HCT116 (cell line): Measurements from ENCODE around the gene IGFL4. TPM values are rescaled to one million over a fixed set of nuclear protein-coding genes. Genes with fewer than 3 reads are reported as not detected.

Experiments
- ATAC-seq: fragments of 200-7000 bp; cut with Tn5 transposase; 2 replicates; pipeline ENCODE4 v1.9.1; 2020; ENCODE audit warnings: mild to moderate bottlenecking, moderate library complexity
- BruUV-seq: library from RNA; stranded (reverse); fragments of 400-500 nt; replicated peaks from 2 replicates; lab custom pipeline; 2021; lab: Mats Ljungman, UMichigan
- CTCF ChIA-PET: fragments of 300-600 bp; sonication (Branson Sonifier 250); formaldehyde crosslinking; loops from one replicate; lab custom pipeline; 2021; ENCODE audit warnings: antibody characterized with exemption; lab: Charles Lee
- POLR2A ChIA-PET: fragments of 300-600, 350-600 bp; sonication (Branson Sonifier 250); formaldehyde crosslinking; loops from one replicate; lab custom pipeline; 2021; ENCODE audit warnings: antibody characterized with exemption; lab: Charles Lee
- RAD21 ChIA-PET, 2 experiments: fragments of 300-600 bp; sonication (Branson Sonifier 250); formaldehyde crosslinking; loops; one replicate each; lab custom pipeline; 2023; ENCODE audit warnings: low total read pairs in 2 of 2; ENCODE audit not compliant: uncharacterized antibody in 2 of 2, unreplicated experiment in 2 of 2, low non-redundant PET in 1 of 2; lab: Charles Lee
- DNase-seq: peaks from one replicate; pipeline ENCODE4 v3.0.0-alpha.2; 2010; ENCODE audit warnings: low read depth, low spot score
- H2AFZ ChIP-seq: fragments of 200-600 bp; shearing (Covaris generic), sonication (generic); 2 replicates; pipeline ENCODE4 v1.6.1; 2017; ENCODE audit warnings: low read depth, mixed run types, mixed read lengths, antibody characterized with exemption, low read length; ENCODE audit not compliant: poor library complexity, severe bottlenecking
- H3K27ac ChIP-seq: 2 replicates; pipeline ENCODE4 v1.5.1; 2012; ENCODE audit warnings: low read depth, low read length
- H3K27me3 ChIP-seq: fragments of 200-600 bp; sonication (generic); 2 replicates; pipeline ENCODE4 v1.6.1; 2016; ENCODE audit warnings: mixed run types, low read length, mixed read lengths; ENCODE audit not compliant: insufficient read depth
- H3K36me3 ChIP-seq, 2 experiments: fragments of 200-500 bp in 1 of 2; fragments of 200-600 bp in 1 of 2; sonication (Bioruptor generic) in 1 of 2; sonication (generic) in 1 of 2; 2 replicates each; pipeline versions ENCODE4 v1.5.1 to v1.6.1; 2014 to 2016; ENCODE audit warnings: low read length in 2 of 2, inconsistent platforms in 1 of 2, mixed read lengths in 1 of 2, mixed run types in 1 of 2; ENCODE audit not compliant: insufficient read depth in 2 of 2, control insufficient read depth in 1 of 2
- H3K4me1 ChIP-seq, 2 experiments: fragments of 200-600 bp in 1 of 2; sonication (generic) in 1 of 2; 2 replicates each; pipeline versions ENCODE4 v1.5.1 to v1.6.1; 2012 to 2017; ENCODE audit warnings: low read length in 2 of 2, inconsistent platforms in 1 of 2, mild to moderate bottlenecking in 1 of 2, mixed read lengths in 1 of 2, mixed run types in 1 of 2, moderate library complexity in 1 of 2; ENCODE audit not compliant: insufficient read depth in 2 of 2, control insufficient read depth in 1 of 2
- H3K4me2 ChIP-seq: fragments of 200-600 bp; sonication (generic); 2 replicates; pipeline ENCODE4 v1.6.1; 2017; ENCODE audit warnings: mixed run types, low read length, mixed read lengths
- H3K4me3 ChIP-seq, 2 experiments: fragments of 200-600 bp in 1 of 2; sonication (generic) in 1 of 2; replicated peaks in 1 of 2; 2 replicates each; pipeline ENCODE4 v1.5.1; 2011 to 2016; ENCODE audit warnings: low read length in 2 of 2, control low read depth in 1 of 2, low read depth in 1 of 2, mild to moderate bottlenecking in 1 of 2, mixed read lengths in 1 of 2, mixed run types in 1 of 2
- H3K79me2 ChIP-seq: fragments of 200-600 bp; sonication (generic); 2 replicates; pipeline ENCODE4 v1.6.1; 2017; ENCODE audit warnings: mild to moderate bottlenecking, mixed run types, low read length, moderate library complexity, mixed read lengths; ENCODE audit not compliant: insufficient read depth
- H3K9ac ChIP-seq: fragments of 200-600 bp; sonication (generic); 2 replicates; pipeline ENCODE4 v1.6.1; 2016; ENCODE audit warnings: low read length, mixed read lengths
- H3K9me2 ChIP-seq: fragments of 200-600 bp; sonication (generic), shearing (Covaris generic); 2 replicates; pipeline ENCODE4 v1.6.1; 2017; ENCODE audit warnings: mixed run types, mild to moderate bottlenecking, moderate library complexity; ENCODE audit not compliant: insufficient read depth
- H3K9me3 ChIP-seq, 2 experiments: fragments of 200-500 bp in 1 of 2; fragments of 200-600 bp in 1 of 2; sonication (Bioruptor generic) in 1 of 2; sonication (generic) in 1 of 2; 2 replicates each; pipeline ENCODE4 v1.6.1; 2014 to 2017; ENCODE audit warnings: low read length in 2 of 2, mixed read lengths in 2 of 2, inconsistent platforms in 1 of 2, low read depth in 1 of 2, mild to moderate bottlenecking in 1 of 2, mixed run types in 1 of 2, moderate library complexity in 1 of 2; ENCODE audit not compliant: control insufficient read depth in 1 of 2, insufficient read depth in 1 of 2
- H4K20me1 ChIP-seq: fragments of 200-600 bp; sonication (generic), shearing (Covaris generic); 2 replicates; pipeline ENCODE4 v1.6.1; 2017; ENCODE audit warnings: mixed run types, mild to moderate bottlenecking, moderate library complexity; ENCODE audit not compliant: insufficient read depth
- SP1 ChIP-seq: IDR thresholded peaks from 2 replicates; pipeline ENCODE4 v1.6.1; 2012; ENCODE audit warnings: low read depth
- intact Hi-C: fragments of 100-400 bp; cut with micrococcal nuclease; formaldehyde crosslinking; loops from 2 replicates; pipeline ENCODE4 v1.10.0; 2022
- total RNA-seq: library from RNA; stranded (reverse); gene quantifications from one replicate; pipeline ENCODE4 v1.2.1, GENCODE V29; 2021; ENCODE audit not compliant: unreplicated experiment
- TF ChIP-seq, protein P1 (sequence below): IDR thresholded peaks from 2 replicates; pipeline ENCODE4 v1.6.1; 2011; ENCODE audit warnings: mild to moderate bottlenecking, low read length, moderate library complexity; ENCODE audit not compliant: insufficient replicate concordance; ENCODE audit errors: extremely low read depth
- TF ChIP-seq, protein P2 (sequence below), 3 experiments: fragments of 200-600 bp in 1 of 3; sonication (generic) in 1 of 3; IDR thresholded peaks in 2 of 3; conservative IDR thresholded peaks in 1 of 3; 2 replicates each; pipeline ENCODE4 v1.5.1; 2012 to 2017; ENCODE audit warnings: low read depth in 2 of 3, low read length in 2 of 3, antibody characterized with exemption in 1 of 3, borderline replicate concordance in 1 of 3, control low read depth in 1 of 3, mild to moderate bottlenecking in 1 of 3, mixed read lengths in 1 of 3, mixed run types in 1 of 3, moderate library complexity in 1 of 3; ENCODE audit not compliant: insufficient read depth in 1 of 3
- TF ChIP-seq, protein P3 (sequence below): IDR thresholded peaks from 2 replicates; pipeline ENCODE4 v1.6.1; 2012; ENCODE audit warnings: low read depth

The IGFL4 gene
- total RNA-seq, 1 experiment from 2014 or later = not detected

GRCh38 chr19:46021531-46022041, 19.2 kb downstream of the IGFL4 start:
- no peaks in the 10 kb centered on the region for H3K9me3 ChIP-seq
- H3K27me3 ChIP-seq = no peaks in the 10 kb centered on the region
- H2AFZ ChIP-seq = no peak overlapping the region
- H3K9ac ChIP-seq = no peak overlapping the region
- DNase-seq (no peak), ATAC-seq (peak; percentile 43; the same call in 1 of the 2 replicates)
- ChIA-PET RAD21 (no interaction called here), CTCF (interaction anchor here (1.5 kb wide), 1 partner anchor 56 kb away, joined by 5 read pairs; no protein-coding TSS in a partner anchor), POLR2A (no interaction called here)
- H3K4me2 ChIP-seq = no peak overlapping the region
- BruUV-seq = no TSS peak
- H3K27ac ChIP-seq = no peak overlapping the region
- H3K36me3 ChIP-seq = 0 out of 4 replicates have a peak, but pooled peaks cover 0 to 4% of the 10 kb centered on the region in 2 experiments
- H3K4me3 ChIP-seq = no peak overlapping the region
- H3K79me2 ChIP-seq = no peaks in the 10 kb centered on the region
- TF ChIP-seq, protein P1, sequence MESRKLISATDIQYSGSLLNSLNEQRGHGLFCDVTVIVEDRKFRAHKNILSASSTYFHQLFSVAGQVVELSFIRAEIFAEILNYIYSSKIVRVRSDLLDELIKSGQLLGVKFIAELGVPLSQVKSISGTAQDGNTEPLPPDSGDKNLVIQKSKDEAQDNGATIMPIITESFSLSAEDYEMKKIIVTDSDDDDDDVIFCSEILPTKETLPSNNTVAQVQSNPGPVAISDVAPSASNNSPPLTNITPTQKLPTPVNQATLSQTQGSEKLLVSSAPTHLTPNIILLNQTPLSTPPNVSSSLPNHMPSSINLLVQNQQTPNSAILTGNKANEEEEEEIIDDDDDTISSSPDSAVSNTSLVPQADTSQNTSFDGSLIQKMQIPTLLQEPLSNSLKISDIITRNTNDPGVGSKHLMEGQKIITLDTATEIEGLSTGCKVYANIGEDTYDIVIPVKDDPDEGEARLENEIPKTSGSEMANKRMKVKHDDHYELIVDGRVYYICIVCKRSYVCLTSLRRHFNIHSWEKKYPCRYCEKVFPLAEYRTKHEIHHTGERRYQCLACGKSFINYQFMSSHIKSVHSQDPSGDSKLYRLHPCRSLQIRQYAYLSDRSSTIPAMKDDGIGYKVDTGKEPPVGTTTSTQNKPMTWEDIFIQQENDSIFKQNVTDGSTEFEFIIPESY = no peak
- TF ChIP-seq, protein P2, sequence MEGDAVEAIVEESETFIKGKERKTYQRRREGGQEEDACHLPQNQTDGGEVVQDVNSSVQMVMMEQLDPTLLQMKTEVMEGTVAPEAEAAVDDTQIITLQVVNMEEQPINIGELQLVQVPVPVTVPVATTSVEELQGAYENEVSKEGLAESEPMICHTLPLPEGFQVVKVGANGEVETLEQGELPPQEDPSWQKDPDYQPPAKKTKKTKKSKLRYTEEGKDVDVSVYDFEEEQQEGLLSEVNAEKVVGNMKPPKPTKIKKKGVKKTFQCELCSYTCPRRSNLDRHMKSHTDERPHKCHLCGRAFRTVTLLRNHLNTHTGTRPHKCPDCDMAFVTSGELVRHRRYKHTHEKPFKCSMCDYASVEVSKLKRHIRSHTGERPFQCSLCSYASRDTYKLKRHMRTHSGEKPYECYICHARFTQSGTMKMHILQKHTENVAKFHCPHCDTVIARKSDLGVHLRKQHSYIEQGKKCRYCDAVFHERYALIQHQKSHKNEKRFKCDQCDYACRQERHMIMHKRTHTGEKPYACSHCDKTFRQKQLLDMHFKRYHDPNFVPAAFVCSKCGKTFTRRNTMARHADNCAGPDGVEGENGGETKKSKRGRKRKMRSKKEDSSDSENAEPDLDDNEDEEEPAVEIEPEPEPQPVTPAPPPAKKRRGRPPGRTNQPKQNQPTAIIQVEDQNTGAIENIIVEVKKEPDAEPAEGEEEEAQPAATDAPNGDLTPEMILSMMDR (IDR thresholded peaks at IDR 0.05 in 2 of 3, conservative IDR thresholded peaks at IDR 0.05 in 1 of 3; ENCODE audit: borderline replicate concordance in 1 of 3, insufficient read depth in 1 of 3, low read depth in 2 of 3, low read length in 2 of 3) = peak in 1 of 3 experiments; percentile 11; a peak in 1 of 6 replicates
- TF ChIP-seq SP1 = no peak
- TF ChIP-seq, protein P3, sequence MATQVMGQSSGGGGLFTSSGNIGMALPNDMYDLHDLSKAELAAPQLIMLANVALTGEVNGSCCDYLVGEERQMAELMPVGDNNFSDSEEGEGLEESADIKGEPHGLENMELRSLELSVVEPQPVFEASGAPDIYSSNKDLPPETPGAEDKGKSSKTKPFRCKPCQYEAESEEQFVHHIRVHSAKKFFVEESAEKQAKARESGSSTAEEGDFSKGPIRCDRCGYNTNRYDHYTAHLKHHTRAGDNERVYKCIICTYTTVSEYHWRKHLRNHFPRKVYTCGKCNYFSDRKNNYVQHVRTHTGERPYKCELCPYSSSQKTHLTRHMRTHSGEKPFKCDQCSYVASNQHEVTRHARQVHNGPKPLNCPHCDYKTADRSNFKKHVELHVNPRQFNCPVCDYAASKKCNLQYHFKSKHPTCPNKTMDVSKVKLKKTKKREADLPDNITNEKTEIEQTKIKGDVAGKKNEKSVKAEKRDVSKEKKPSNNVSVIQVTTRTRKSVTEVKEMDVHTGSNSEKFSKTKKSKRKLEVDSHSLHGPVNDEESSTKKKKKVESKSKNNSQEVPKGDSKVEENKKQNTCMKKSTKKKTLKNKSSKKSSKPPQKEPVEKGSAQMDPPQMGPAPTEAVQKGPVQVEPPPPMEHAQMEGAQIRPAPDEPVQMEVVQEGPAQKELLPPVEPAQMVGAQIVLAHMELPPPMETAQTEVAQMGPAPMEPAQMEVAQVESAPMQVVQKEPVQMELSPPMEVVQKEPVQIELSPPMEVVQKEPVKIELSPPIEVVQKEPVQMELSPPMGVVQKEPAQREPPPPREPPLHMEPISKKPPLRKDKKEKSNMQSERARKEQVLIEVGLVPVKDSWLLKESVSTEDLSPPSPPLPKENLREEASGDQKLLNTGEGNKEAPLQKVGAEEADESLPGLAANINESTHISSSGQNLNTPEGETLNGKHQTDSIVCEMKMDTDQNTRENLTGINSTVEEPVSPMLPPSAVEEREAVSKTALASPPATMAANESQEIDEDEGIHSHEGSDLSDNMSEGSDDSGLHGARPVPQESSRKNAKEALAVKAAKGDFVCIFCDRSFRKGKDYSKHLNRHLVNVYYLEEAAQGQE = no peak
- H3K9me2 ChIP-seq = no peaks in the 10 kb centered on the region
- H4K20me1 ChIP-seq = no peaks in the 10 kb centered on the region
- peaks cover 0 to 10% of the 10 kb centered on the region in 2 experiments; a peak in 2 of 4 replicates for H3K4me1 ChIP-seq
- intact Hi-C loops = no loop called here
